Fibroblast of lung (primary cell): ENCODE measurements around the gene OR52A5. TPM values are rescaled to one million over a fixed set of nuclear protein-coding genes. Genes with fewer than 3 reads are reported as not detected.

Source experiments
- DNase-seq, 2 donors: peaks; one replicate each; pipeline versions ENCODE4 v3.0.0 to v3.0.0-alpha.2; 2010; ENCODE audit warnings: low read depth in 2 of 2
- H2AFZ ChIP-seq: 2 replicates; pipeline ENCODE4 v1.5.1; 2012; ENCODE audit warnings: low read length, control low read depth, inconsistent platforms
- H3K27ac ChIP-seq: 2 replicates; pipeline ENCODE4 v1.5.1; 2011; ENCODE audit warnings: low read length, control low read depth; ENCODE audit not compliant: insufficient read depth
- H3K27me3 ChIP-seq: 2 replicates; pipeline ENCODE4 v1.5.1; 2011; ENCODE audit warnings: mild to moderate bottlenecking, low read length; ENCODE audit not compliant: control insufficient read depth, insufficient read depth
- H3K36me3 ChIP-seq: 2 replicates; pipeline ENCODE4 v1.5.1; 2011; ENCODE audit warnings: low read length; ENCODE audit not compliant: control insufficient read depth, insufficient read depth
- H3K4me1 ChIP-seq: 2 replicates; pipeline ENCODE4 v1.5.1; 2011; ENCODE audit warnings: low read length; ENCODE audit not compliant: control insufficient read depth, insufficient read depth; ENCODE audit errors: extremely low read depth
- H3K4me2 ChIP-seq: 2 replicates; pipeline ENCODE4 v1.5.1; 2011; ENCODE audit warnings: low read length, control low read depth; ENCODE audit not compliant: insufficient read depth; ENCODE audit errors: extremely low read depth
- H3K4me3 ChIP-seq, 4 experiments: fragments of 200-600 bp in 1 of 4; sonication (generic) in 1 of 4; replicated peaks in 1 of 4; 2 replicates each; pipeline ENCODE4 v1.5.1; 2011 to 2016; ENCODE audit warnings: low read length in 4 of 4, low read depth in 3 of 4, mild to moderate bottlenecking in 3 of 4, control low read depth in 2 of 4, inconsistent platforms in 1 of 4, mixed read lengths in 1 of 4; ENCODE audit not compliant: insufficient read depth in 1 of 4; ENCODE audit errors: control extremely low read depth in 1 of 4
- H3K79me2 ChIP-seq: 2 replicates; pipeline ENCODE4 v1.5.1; 2012; ENCODE audit warnings: mild to moderate bottlenecking, low read length, inconsistent platforms; ENCODE audit not compliant: control insufficient read depth, insufficient read depth
- H3K9ac ChIP-seq: 2 replicates; pipeline ENCODE4 v1.5.1; 2011; ENCODE audit warnings: mild to moderate bottlenecking, low read length, control low read depth; ENCODE audit not compliant: insufficient read depth
- H3K9me3 ChIP-seq: 2 replicates; pipeline ENCODE4 v1.5.1; 2012; ENCODE audit warnings: low read depth, low read length; ENCODE audit not compliant: control insufficient read depth, insufficient read depth
- H4K20me1 ChIP-seq: 2 replicates; pipeline ENCODE4 v1.5.1; 2011; ENCODE audit warnings: low read length; ENCODE audit not compliant: control insufficient read depth, insufficient read depth; ENCODE audit errors: extremely low read depth
- EZH2 ChIP-seq: IDR thresholded peaks from 2 replicates; pipeline ENCODE4 v1.5.1; 2012; ENCODE audit warnings: low read length, control low read depth, mild to moderate bottlenecking; ENCODE audit errors: missing control alignments
- polyA plus RNA-seq, 2 donors: library from polyadenylated mRNA; depleted of rRNA in 1 of 2; stranded (reverse) in 1 of 2; unstranded in 1 of 2; fragments of >200 nt; gene quantifications; 2 replicates each; pipeline ENCODE4 v1.2.1, GENCODE V29; 2011 to 2012; ENCODE audit warnings: missing spikeins in 1 of 2
- total RNA-seq: library from RNA; depleted of rRNA; stranded (reverse); fragments of >200 nt; gene quantifications from 2 replicates; pipeline ENCODE4 v1.2.1, GENCODE V29; 2014
- TF ChIP-seq, protein P1 (sequence below), 2 donors: IDR thresholded peaks in 1 of 2; conservative IDR thresholded peaks in 1 of 2; 1 replicate in 1 of 2; 2 replicates in 1 of 2; pipeline ENCODE4 v1.5.1; 2011 to 2012; ENCODE audit warnings: low read length in 2 of 2, control low read depth in 1 of 2, inconsistent platforms in 1 of 2, low read depth in 1 of 2, mild to moderate bottlenecking in 1 of 2

OR52A5 gene
- total and polyA plus RNA-seq, 2 donors (not counting 1 experiment from before 2014, with no cell fraction given): not detected

DNA sequence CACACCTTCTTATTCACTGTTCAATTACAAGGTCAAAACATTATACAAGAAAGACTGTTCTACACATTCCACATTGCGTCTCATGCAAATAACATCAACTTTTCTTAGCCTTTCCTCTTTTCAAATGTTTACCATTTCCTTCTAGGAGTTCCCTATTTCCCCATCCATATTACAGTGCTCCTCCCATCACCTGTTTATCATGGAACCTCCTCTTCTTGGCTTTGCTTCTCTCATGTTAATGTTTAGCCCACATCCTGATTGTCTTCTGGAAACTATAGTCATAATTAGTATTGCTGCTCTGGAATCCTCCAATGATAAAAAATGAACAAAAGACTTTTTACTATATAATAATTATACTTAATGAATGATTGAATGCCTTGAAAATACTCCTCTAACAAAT, 47.5 kb downstream of the OR52A5 start:
- no peak overlapping the region for H2AFZ ChIP-seq
- H3K36me3 ChIP-seq: no peaks in the 10 kb centered on the region
- no peaks in the 10 kb centered on the region for H4K20me1 ChIP-seq
- H3K9me3 ChIP-seq: no peaks in the 10 kb centered on the region
- TF ChIP-seq, protein P1, sequence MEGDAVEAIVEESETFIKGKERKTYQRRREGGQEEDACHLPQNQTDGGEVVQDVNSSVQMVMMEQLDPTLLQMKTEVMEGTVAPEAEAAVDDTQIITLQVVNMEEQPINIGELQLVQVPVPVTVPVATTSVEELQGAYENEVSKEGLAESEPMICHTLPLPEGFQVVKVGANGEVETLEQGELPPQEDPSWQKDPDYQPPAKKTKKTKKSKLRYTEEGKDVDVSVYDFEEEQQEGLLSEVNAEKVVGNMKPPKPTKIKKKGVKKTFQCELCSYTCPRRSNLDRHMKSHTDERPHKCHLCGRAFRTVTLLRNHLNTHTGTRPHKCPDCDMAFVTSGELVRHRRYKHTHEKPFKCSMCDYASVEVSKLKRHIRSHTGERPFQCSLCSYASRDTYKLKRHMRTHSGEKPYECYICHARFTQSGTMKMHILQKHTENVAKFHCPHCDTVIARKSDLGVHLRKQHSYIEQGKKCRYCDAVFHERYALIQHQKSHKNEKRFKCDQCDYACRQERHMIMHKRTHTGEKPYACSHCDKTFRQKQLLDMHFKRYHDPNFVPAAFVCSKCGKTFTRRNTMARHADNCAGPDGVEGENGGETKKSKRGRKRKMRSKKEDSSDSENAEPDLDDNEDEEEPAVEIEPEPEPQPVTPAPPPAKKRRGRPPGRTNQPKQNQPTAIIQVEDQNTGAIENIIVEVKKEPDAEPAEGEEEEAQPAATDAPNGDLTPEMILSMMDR (conservative IDR thresholded peaks at IDR 0.05 in 1 of 2, IDR thresholded peaks at IDR 0.05 in 1 of 2; ENCODE audit: low read depth in 1 of 2, low read length in 2 of 2): no peak
- TF ChIP-seq EZH2: no peak
- no peaks in the 10 kb centered on the region for H3K79me2 ChIP-seq
- H3K4me2 ChIP-seq: no peak overlapping the region
- H3K9ac ChIP-seq: no peak overlapping the region
- H3K4me3 ChIP-seq: no peak overlapping the region
- DNase-seq: no peak
- H3K27me3 ChIP-seq: no peaks in the 10 kb centered on the region
- H3K4me1 ChIP-seq: no peaks in the 10 kb centered on the region
- H3K27ac ChIP-seq: no peak overlapping the region

DNA sequence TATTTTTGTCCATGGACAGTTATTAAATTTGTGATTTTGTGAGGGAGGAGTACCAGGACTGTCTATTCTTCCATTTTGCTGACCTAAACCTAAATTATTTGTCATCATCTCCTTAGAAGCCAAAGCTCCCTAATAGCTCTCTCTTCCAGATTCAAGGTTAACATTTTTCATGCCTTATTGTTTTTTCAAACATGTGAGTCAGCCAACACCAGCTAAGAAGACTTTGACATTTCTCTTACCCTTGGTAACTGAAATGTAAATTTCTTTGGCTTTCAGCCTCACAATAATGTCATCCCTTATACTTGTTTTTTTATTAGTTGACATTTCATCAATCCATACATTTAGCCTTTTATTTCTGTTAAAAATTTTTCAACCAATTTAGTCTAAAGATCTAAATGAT, 49.6 kb downstream of the OR52A5 start:
- TF ChIP-seq EZH2: no peak
- TF ChIP-seq, protein P1 (conservative IDR thresholded peaks at IDR 0.05 in 1 of 2, IDR thresholded peaks at IDR 0.05 in 1 of 2; ENCODE audit: low read depth in 1 of 2, low read length in 2 of 2): no peak
- H3K79me2 ChIP-seq: no peaks in the 10 kb centered on the region
- H4K20me1 ChIP-seq: no peaks in the 10 kb centered on the region
- H3K36me3 ChIP-seq: no peaks in the 10 kb centered on the region
- no peak for DNase-seq
- H3K4me2 ChIP-seq: no peak overlapping the region
- no peak overlapping the region for H2AFZ ChIP-seq
- no peak overlapping the region for H3K9ac ChIP-seq
- no peaks in the 10 kb centered on the region for H3K9me3 ChIP-seq
- H3K27me3 ChIP-seq: no peaks in the 10 kb centered on the region
- H3K27ac ChIP-seq: no peak overlapping the region
- H3K4me1 ChIP-seq: no peaks in the 10 kb centered on the region
- H3K4me3 ChIP-seq: no peak overlapping the region

DNA sequence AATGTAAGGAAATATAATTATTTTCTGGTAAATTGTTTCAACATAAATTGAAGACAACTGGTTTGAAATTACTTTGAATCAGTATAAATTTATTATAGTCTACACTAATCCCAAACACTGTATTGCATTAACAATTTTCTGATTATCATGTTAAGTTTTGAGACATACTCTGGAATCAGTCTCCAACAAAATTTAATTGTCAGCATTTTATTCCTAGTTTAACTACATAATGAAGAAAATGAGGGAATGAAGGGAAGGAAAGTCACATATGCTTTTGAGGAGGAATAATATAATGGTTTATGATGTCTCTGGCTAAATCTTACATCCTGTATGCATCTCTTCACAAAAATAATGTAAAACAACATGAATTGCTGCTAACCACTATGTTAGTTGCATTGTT, 54.6 kb downstream of the OR52A5 start:
- TF ChIP-seq, protein P1 (conservative IDR thresholded peaks at IDR 0.05 in 1 of 2, IDR thresholded peaks at IDR 0.05 in 1 of 2; ENCODE audit: low read depth in 1 of 2, low read length in 2 of 2): no peak
- no peak for TF ChIP-seq EZH2
- no peak overlapping the region for H3K27ac ChIP-seq

More for the DNA sequence above, 54.6 kb downstream of the OR52A5 start:
- H3K4me1 ChIP-seq: no peaks in the 10 kb centered on the region
- no peak overlapping the region for H3K4me3 ChIP-seq
- H4K20me1 ChIP-seq: no peaks in the 10 kb centered on the region
- DNase-seq: no peak
- H3K27me3 ChIP-seq: no peaks in the 10 kb centered on the region
- no peak overlapping the region for H3K4me2 ChIP-seq
- no peaks in the 10 kb centered on the region for H3K79me2 ChIP-seq
- H3K9ac ChIP-seq: no peak overlapping the region
- H3K9me3 ChIP-seq: no peaks in the 10 kb centered on the region
- H2AFZ ChIP-seq: no peak overlapping the region
- H3K36me3 ChIP-seq: no peaks in the 10 kb centered on the region
